Esophagus squamous epithelium (tissue), 5 donors: ENCODE data around the gene SNX8. TPM values are rescaled to one million over a fixed set of nuclear protein-coding genes. Genes with fewer than 3 reads are reported as not detected.
A peak's percentile ranks its signal among the peaks of the same experiment; 100 is the strongest.

Experiments used
- DNase-seq: peaks from one replicate; lab custom pipeline; 2025; lab: John Stamatoyannopoulos, UW
- H3K27ac ChIP-seq, 4 donors: fragments of 200-600 bp; sonication (generic); one replicate each; pipeline ENCODE4 v1.5.1; 2016 to 2019; ENCODE audit warnings: mild to moderate bottlenecking in 1 of 4
- H3K27me3 ChIP-seq, 4 donors: fragments of 200-600 bp; sonication (generic); 1 replicate in 3 of 4; 2 replicates in 1 of 4; pipeline versions ENCODE4 v1.5.1 to v1.6.0; 2017 to 2021; ENCODE audit warnings: antibody characterized with exemption in 1 of 4
- H3K36me3 ChIP-seq, 3 donors: fragments of 200-600 bp; sonication (generic); one replicate each; pipeline ENCODE4 v1.5.1; 2016 to 2019
- H3K4me1 ChIP-seq, 3 donors: fragments of 200-600 bp; sonication (generic); one replicate each; pipeline ENCODE4 v1.5.1; 2017 to 2019
- H3K4me3 ChIP-seq, 4 donors: fragments of 200-600 bp; sonication (generic); 1 replicate in 3 of 4; 2 replicates in 1 of 4; pipeline ENCODE4 v1.5.1; 2016 to 2019; ENCODE audit warnings: mild to moderate bottlenecking in 2 of 4, moderate library complexity in 1 of 4
- H3K9me3 ChIP-seq, 3 donors: fragments of 200-600 bp; sonication (generic); one replicate each; pipeline ENCODE4 v1.5.1; 2016 to 2019
- CTCF ChIP-seq, 6 experiments: fragments of 450-650 bp in 4 of 6; fragments of 200-600 bp in 2 of 6; sonication (generic) in 2 of 6; IDR thresholded peaks; one replicate each; pipeline ENCODE4 v1.5.1; 2016 to 2019; ENCODE audit warnings: antibody characterized with exemption in 6 of 6, mild to moderate bottlenecking in 4 of 6, moderate library complexity in 4 of 6
- POLR2A ChIP-seq, 4 donors: fragments of 450-650 bp; IDR thresholded peaks; one replicate each; pipeline ENCODE4 v1.6.1; 2017; ENCODE audit warnings: antibody characterized with exemption in 4 of 4, mild to moderate bottlenecking in 4 of 4, moderate library complexity in 3 of 4
- WGBS, 2 donors: methylation state at CpG; one replicate each; pipeline ENCODE4 v1.1.5; 2018; 5-methylcytosine and 5-hydroxymethylcytosine counted together
- intact Hi-C: fragments of 100-400 bp; cut with DNase I; formaldehyde crosslinking; loops from one replicate; pipeline ENCODE4 v1.15.0; 2022
- total RNA-seq, 4 donors: library from RNA; depleted of rRNA; stranded (reverse); fragments of >200 nt; gene quantifications; one replicate each; pipeline ENCODE4 v1.1.0, GENCODE V29; 2016
- donor health status: DM: yes; HTN: yes; CAD: no.

Gene SNX8
- total RNA-seq, 4 donors from 2014 or later = 4.7 to 17.9 (median 12.5) TPM

DNA sequence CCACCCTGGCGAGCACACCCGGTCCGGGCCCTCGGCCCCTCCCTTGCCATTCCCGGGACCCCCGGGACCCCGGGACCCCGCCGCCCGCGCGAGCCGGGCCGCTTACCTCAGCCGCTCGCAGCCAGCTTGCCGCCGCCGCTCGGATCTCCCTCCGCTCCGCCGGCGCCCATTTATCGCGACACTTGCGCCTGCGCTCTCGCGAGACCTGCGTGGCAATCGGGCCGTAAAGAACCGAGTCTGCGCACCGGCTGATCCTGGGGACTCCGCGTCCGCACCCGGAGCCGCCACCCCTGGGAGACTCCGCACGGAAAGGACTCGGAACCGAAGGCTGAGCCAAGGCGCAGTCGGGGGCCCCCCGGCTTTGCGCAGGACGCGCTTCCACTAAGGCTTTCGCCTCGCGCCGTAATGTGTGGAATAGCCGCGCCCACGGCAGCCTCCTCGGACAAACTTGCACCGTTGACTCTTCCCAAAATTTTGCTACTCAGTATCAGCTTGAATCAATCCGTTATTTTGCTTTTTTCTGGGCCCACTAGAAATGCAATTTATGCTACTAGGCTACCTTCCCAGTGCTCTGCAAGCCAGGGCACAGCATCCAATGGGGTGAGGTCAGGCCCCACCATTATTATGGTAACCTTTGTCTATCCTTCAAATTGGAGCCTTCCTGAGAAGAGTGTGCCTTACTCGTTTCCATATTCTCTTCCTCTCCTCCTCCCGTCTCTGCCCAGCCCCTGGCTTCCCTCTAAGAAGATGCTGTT is 81.3 kb downstream of the SNX8 start, which contains the start of gene MAD1L1:
Gene MAD1L1, minus strand, starts transcription at position 180 of the 755 bp plus-strand sequence. CDS start 2,812 bp downstream, outside the sequence.
- H3K4me3 ChIP-seq = peak within 1 kb of the TSS; percentile 75 to 100 (median 86)
- intact Hi-C loops = no loop called here
- DNase-seq = peak; percentile 39
- H3K27me3 ChIP-seq = no peaks in the 10 kb centered on the region
- H3K27ac ChIP-seq = peak within 1 kb of the TSS; percentile 78 to 92 (median 82)
- no peaks in the 10 kb centered on the region for H3K9me3 ChIP-seq
- no peak for TF ChIP-seq CTCF (IDR thresholded peaks at IDR 0.05)
- TF ChIP-seq POLR2A (IDR thresholded peaks at IDR 0.05) = peak in 1 of 4 donors; percentile 50
- 0% methylated on average over 12 to 27 of the region's 63 CpGs for WGBS, 2 donors
- peaks cover 2 to 61% (median 5%) of the 10 kb centered on the region in 3 donors for H3K36me3 ChIP-seq
- H3K4me1 ChIP-seq = peaks cover 7 to 53% (median 23%) of the 10 kb centered on the region in 3 donors

GRCh38 chr7:2231992-2232765 is 82.1 kb downstream of the SNX8 start:
- Histone ChIP-seq H3K36me3 (peaks cover 5 to 61% (median 8%) of the 10 kb centered on the region in 3 donors), H3K27ac (peak overlapping the region; percentile 78 to 92 (median 82)), H3K4me3 (peak overlapping the region; percentile 75 to 100 (median 86)), H3K9me3 (no peaks in the 10 kb centered on the region), H3K4me1 (peaks cover 7 to 45% (median 20%) of the 10 kb centered on the region in 3 donors), H3K27me3 (no peaks in the 10 kb centered on the region)
- WGBS, 2 donors = 0 to 12% methylated on average over 4 to 7 of the region's 46 CpGs
- TF ChIP-seq POLR2A (IDR thresholded peaks at IDR 0.05) = no peak
- TF ChIP-seq CTCF (IDR thresholded peaks at IDR 0.05) = no peak
- intact Hi-C loops = no loop called here
- no peak for DNase-seq

DNA sequence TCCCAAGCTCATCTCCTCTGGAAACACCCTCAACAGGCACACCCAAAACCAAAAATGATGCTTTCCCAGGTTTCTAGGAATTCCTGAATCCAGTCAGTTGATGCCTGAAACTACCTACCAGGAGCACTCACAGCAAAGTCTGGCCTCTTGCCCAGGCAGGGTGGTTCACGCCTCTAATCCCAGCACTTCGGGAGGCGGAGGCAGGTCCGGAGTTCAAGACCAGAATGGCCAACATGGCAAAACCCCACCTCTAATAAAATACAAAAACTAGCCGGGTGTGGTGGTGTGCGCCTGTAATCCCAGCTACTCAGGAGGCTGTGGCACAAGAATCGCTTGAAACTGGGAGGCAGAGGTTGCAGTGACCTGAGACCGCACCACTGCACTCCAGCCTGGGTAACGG is 83.4 kb downstream of the SNX8 start:
- peaks cover 7 to 42% (median 20%) of the 10 kb centered on the region in 3 donors for H3K4me1 ChIP-seq
- no peaks in the 10 kb centered on the region for H3K9me3 ChIP-seq
- no peaks in the 10 kb centered on the region for H3K27me3 ChIP-seq
- no peak overlapping the region for H3K4me3 ChIP-seq
- 81 to 83% methylated on average over 4 to 6 of the region's 9 CpGs for WGBS, 2 donors
- intact Hi-C loops = no loop called here
- no peak overlapping the region for H3K27ac ChIP-seq
- TF ChIP-seq POLR2A (IDR thresholded peaks at IDR 0.05) (no peak), CTCF (IDR thresholded peaks at IDR 0.05) (no peak)
- peaks cover 5 to 63% (median 12%) of the 10 kb centered on the region in 3 donors for H3K36me3 ChIP-seq
- no peak for DNase-seq

- H3K36me3 ChIP-seq = peaks cover 1 to 63% (median 12%) of the 10 kb centered on the region in 3 donors
- no peaks in the 10 kb centered on the region for H3K27me3 ChIP-seq
- DNase-seq = no peak
- no peak for TF ChIP-seq POLR2A (IDR thresholded peaks at IDR 0.05)
- TF ChIP-seq CTCF (IDR thresholded peaks at IDR 0.05) = no peak
- no peak overlapping the region for H3K4me3 ChIP-seq
- 77 to 81% methylated on average over 4 to 7 of the region's 8 CpGs for WGBS, 2 donors
- intact Hi-C loops = no loop called here
- H3K27ac ChIP-seq = no peak overlapping the region
- peaks cover 12 to 49% (median 20%) of the 10 kb centered on the region in 3 donors for H3K4me1 ChIP-seq
- H3K9me3 ChIP-seq = no peaks in the 10 kb centered on the region
Measured at GRCh38 chr7:2230226-2230625, 84.0 kb downstream of the SNX8 start.
